Suprapubic skin (tissue), 4 donors: ENCODE data around the gene LMF2.

Experiments
- CTCF ChIP-seq, 2 donors: fragments of 200-600 bp in 1 of 2; fragments of 450-650 bp in 1 of 2; sonication (generic) in 1 of 2; IDR thresholded peaks; one replicate each; pipeline ENCODE4 v1.5.1; 2016 to 2019; ENCODE audit warnings: antibody characterized with exemption in 2 of 2, mild to moderate bottlenecking in 1 of 2, moderate library complexity in 1 of 2
- EP300 ChIP-seq: sonication (generic); formaldehyde crosslinking; IDR thresholded peaks from one replicate; pipeline ENCODE4 v1.6.1; 2017; ENCODE audit warnings: antibody characterized with exemption
- POLR2A ChIP-seq, 2 donors: fragments of 450-650 bp; IDR thresholded peaks; one replicate each; pipeline ENCODE4 v1.6.1; 2017; ENCODE audit warnings: antibody characterized with exemption in 2 of 2, mild to moderate bottlenecking in 2 of 2, moderate library complexity in 2 of 2
- POLR2AphosphoS5 ChIP-seq, 3 donors: sonication (generic); formaldehyde crosslinking; IDR thresholded peaks; one replicate each; pipeline ENCODE4 v1.6.1; 2017; ENCODE audit warnings: antibody characterized with exemption in 3 of 3

DNA sequence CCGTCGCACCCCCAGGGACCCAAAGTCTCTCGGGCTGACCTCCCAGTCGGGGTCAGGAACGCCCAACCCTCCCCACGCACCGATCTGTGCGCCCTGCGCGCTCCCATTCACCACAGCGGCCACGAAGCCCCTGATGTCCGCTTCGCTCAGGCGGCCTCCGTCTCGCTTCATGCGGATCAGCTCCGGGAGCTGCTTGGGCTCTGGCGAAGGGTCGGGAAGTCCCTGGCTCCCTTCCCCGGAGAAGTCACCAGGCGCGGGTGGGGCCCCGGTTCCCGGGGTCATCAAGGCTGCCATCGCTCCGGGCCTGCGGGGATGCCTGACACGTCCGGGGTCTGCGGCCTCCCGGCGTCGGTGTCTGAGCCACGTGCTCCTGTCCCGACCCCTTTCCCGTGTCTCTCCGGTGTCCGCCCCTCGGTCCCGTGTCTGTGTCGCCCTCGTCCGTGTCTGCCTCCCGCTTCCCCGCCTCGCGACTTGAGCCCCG, 22.0 kb upstream of the LMF2 start:
- TF ChIP-seq EP300: no peak
- TF ChIP-seq CTCF (IDR thresholded peaks at IDR 0.05): no peak
- TF ChIP-seq POLR2A (IDR thresholded peaks at IDR 0.05): no peak
- TF ChIP-seq POLR2AphosphoS5 (IDR thresholded peaks at IDR 0.05): peak in 1 of 3 donors; percentile 14
